Gastrocnemius medialis (tissue), 4 donors: ENCODE data around the gene GTSE1. TPM values are rescaled to one million over a fixed set of nuclear protein-coding genes. Genes with fewer than 3 reads are reported as not detected.

Experiments
- ATAC-seq, 2 donors: fragments of 150-250 bp; one replicate each; pipeline ENCODE4 v1.9.1; 2016
- DNase-seq, 2 donors: peaks; one replicate each; pipeline ENCODE4 v3.0.0-alpha.2; 2019
- H3K27ac ChIP-seq, 4 donors: fragments of 200-600 bp; sonication (generic); 1 replicate in 1 of 4; 2 replicates in 3 of 4; pipeline ENCODE4 v1.5.1; 2016 to 2018; ENCODE audit warnings: mild to moderate bottlenecking in 2 of 4, moderate library complexity in 1 of 4
- H3K27me3 ChIP-seq, 3 donors: fragments of 200-600 bp; sonication (generic) in 2 of 3; 1 replicate in 1 of 3; 2 replicates in 2 of 3; pipeline versions ENCODE4 v1.5.1 to v1.6.0; 2016 to 2019; ENCODE audit warnings: mild to moderate bottlenecking in 1 of 3, moderate library complexity in 1 of 3
- H3K36me3 ChIP-seq, 2 donors: fragments of 200-600 bp; sonication (generic) in 1 of 2; one replicate each; pipeline ENCODE4 v1.5.1; 2017 to 2018
- H3K4me1 ChIP-seq, 2 donors: fragments of 200-600 bp; sonication (generic) in 1 of 2; one replicate each; pipeline ENCODE4 v1.5.1; 2016 to 2017; ENCODE audit warnings: mild to moderate bottlenecking in 2 of 2
- H3K4me3 ChIP-seq, 4 donors: fragments of 200-600 bp; sonication (generic) in 3 of 4; 1 replicate in 1 of 4; 2 replicates in 3 of 4; pipeline ENCODE4 v1.5.1; 2016 to 2019; ENCODE audit warnings: mild to moderate bottlenecking in 2 of 4
- H3K9me3 ChIP-seq, 3 donors: fragments of 200-600 bp; sonication (generic) in 2 of 3; 1 replicate in 1 of 3; 2 replicates in 2 of 3; pipeline ENCODE4 v1.5.1; 2016 to 2019
- POLR2A ChIP-seq, 2 donors: fragments of 450-650 bp; IDR thresholded peaks; one replicate each; pipeline ENCODE4 v1.6.1; 2017; ENCODE audit warnings: antibody characterized with exemption in 2 of 2, mild to moderate bottlenecking in 2 of 2, moderate library complexity in 2 of 2
- in situ Hi-C, 4 donors: fragments of 200-750 bp; cut with MboI; loops; one replicate each; pipeline versions ENCODE4 v1.15.0 to v1.8.0; 2017; ENCODE audit warnings: low sequenced_read_pairs in 4 of 4
- intact Hi-C: fragments of 100-400 bp; cut with DNase I; formaldehyde crosslinking; loops from one replicate; pipeline ENCODE4 v1.15.1; 2023; ENCODE audit warnings: low total_unique reads
- total RNA-seq, 4 donors: library from RNA; depleted of rRNA; stranded (reverse); fragments of >200 nt; gene quantifications; one replicate each; pipeline versions ENCODE4 v1.1.0 to v1.2.3, GENCODE V29; 2016
- TF ChIP-seq, protein P1 (sequence below), 5 experiments: fragments of 450-650 bp in 3 of 5; fragments of 200-600 bp in 2 of 5; sonication (generic) in 2 of 5; IDR thresholded peaks in 4 of 5; conservative IDR thresholded peaks in 1 of 5; 1 replicate in 4 of 5; 2 replicates in 1 of 5; pipeline ENCODE4 v1.5.1; 2016 to 2019; ENCODE audit warnings: antibody characterized with exemption in 5 of 5, mild to moderate bottlenecking in 3 of 5, moderate library complexity in 3 of 5

The GTSE1 gene
- total RNA-seq, 4 donors from 2014 or later, result 0.13 to 0.49 TPM; not detected in 2

DNA sequence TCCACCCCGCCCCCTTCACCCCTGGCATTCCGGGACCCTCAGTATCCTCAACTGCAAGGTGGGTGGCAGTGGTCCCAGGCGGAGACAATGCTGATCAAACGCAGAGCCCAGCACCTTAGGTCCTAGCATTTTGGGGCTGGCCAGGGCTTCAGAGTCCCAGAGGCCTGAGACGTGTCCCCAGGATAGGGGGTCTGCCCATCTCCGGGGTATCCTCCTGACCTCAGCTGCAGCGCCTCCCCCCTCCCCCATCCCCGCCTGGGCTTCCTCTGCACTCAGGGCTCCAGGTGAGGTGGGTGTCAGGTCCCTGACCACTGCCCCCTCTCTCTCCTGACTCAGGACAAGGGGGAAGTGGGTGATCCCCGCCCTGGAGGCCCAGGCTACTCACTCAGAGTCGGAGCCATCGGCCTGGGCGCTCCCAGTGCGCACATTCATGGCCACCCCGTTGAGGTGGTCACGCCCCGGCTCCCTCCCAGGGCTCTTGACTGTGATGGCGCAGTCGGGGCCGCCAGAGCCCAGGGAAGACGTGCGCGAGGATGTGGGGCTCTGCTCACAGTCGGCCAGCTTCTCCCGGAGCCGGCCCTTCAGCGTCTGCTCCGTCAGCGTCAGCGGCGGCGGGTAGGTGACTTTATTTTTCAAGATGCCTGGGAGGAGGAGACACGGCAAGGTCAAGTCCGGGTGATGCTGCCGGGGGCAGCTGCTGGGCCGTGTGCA is 67.1 kb downstream of the GTSE1 start:
- Histone ChIP-seq H3K9me3 (no peaks in the 10 kb centered on the region), H3K4me3 (no peak overlapping the region), H3K36me3 (no peaks in the 10 kb centered on the region), H3K27me3 (peaks cover 8 to 19% (median 19%) of the 10 kb centered on the region in 3 donors), H3K4me1 (no peaks in the 10 kb centered on the region), H3K27ac (no peak overlapping the region)
- TF ChIP-seq POLR2A (IDR thresholded peaks at IDR 0.05), result no peak
- TF ChIP-seq, protein P1, sequence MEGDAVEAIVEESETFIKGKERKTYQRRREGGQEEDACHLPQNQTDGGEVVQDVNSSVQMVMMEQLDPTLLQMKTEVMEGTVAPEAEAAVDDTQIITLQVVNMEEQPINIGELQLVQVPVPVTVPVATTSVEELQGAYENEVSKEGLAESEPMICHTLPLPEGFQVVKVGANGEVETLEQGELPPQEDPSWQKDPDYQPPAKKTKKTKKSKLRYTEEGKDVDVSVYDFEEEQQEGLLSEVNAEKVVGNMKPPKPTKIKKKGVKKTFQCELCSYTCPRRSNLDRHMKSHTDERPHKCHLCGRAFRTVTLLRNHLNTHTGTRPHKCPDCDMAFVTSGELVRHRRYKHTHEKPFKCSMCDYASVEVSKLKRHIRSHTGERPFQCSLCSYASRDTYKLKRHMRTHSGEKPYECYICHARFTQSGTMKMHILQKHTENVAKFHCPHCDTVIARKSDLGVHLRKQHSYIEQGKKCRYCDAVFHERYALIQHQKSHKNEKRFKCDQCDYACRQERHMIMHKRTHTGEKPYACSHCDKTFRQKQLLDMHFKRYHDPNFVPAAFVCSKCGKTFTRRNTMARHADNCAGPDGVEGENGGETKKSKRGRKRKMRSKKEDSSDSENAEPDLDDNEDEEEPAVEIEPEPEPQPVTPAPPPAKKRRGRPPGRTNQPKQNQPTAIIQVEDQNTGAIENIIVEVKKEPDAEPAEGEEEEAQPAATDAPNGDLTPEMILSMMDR (IDR thresholded peaks at IDR 0.05 in 4 of 5, conservative IDR thresholded peaks at IDR 0.05 in 1 of 5), result no peak
- intact Hi-C loops, result no loop called here
- no peak for ATAC-seq
- no peak for DNase-seq
- in situ Hi-C loops, result loop anchor here in 2 of 4 donors (10.0 to 25.0 kb wide), 2 partner anchors 174 to 181 kb away; partner anchors contain the start of gene CELSR1 (in 1 of the 2)

DNA sequence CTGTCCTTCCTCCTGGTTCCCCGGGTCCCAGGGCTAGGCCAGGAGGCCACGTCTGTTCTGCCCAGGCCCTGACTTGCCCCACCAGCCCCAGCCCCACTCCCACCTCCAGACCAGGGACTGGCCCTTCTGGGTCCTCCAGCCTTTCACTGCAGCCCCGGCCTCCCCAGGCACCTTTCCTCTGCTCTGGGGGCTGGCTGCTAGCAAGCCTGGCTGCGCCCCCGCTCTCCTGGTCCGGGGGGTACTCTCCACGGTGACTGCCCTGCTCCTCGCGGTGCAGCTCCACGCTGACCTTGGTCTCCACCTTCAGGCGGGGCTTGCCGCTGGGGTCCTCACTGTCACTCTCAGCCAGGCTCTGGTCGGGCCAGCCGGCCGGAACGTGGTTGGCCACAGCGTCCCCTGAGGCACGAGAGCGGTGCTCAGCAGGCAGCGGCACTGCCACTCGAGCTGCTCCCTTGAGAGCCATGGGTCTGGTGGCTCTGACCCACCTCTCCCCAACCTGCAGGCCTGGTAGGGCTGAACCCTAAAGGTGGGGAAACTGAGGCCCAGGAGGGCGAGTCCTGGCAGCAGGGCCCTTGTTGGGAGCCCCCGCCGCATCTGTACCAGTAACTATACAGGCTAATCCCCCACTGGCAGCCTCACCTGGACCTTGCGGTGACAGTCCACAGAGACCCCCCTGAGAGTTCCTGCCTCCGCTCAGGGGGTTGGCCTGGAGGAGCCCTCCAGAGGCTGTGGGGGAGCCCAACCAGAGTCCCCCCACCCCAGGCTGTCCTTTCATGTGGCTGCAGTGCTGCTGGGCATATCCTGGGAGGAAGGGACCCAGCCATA is 67.9 kb downstream of the GTSE1 start:
- ATAC-seq, result no peak
- Histone ChIP-seq H3K4me1 (no peaks in the 10 kb centered on the region), H3K9me3 (no peaks in the 10 kb centered on the region), H3K27ac (no peak overlapping the region), H3K4me3 (no peak overlapping the region), H3K27me3 (peaks cover 8 to 19% (median 19%) of the 10 kb centered on the region in 3 donors), H3K36me3 (no peaks in the 10 kb centered on the region)
- in situ Hi-C loops (loop anchor here in 2 of 4 donors (10.0 to 25.0 kb wide), 2 partner anchors 173 to 180 kb away; partner anchors contain the start of gene CELSR1 (in 1 of the 2)), intact Hi-C loops (no loop called here)
- DNase-seq, result no peak
- no peak for TF ChIP-seq POLR2A (IDR thresholded peaks at IDR 0.05)
- TF ChIP-seq, protein P1 (IDR thresholded peaks at IDR 0.05 in 4 of 5, conservative IDR thresholded peaks at IDR 0.05 in 1 of 5), result no peak

DNA sequence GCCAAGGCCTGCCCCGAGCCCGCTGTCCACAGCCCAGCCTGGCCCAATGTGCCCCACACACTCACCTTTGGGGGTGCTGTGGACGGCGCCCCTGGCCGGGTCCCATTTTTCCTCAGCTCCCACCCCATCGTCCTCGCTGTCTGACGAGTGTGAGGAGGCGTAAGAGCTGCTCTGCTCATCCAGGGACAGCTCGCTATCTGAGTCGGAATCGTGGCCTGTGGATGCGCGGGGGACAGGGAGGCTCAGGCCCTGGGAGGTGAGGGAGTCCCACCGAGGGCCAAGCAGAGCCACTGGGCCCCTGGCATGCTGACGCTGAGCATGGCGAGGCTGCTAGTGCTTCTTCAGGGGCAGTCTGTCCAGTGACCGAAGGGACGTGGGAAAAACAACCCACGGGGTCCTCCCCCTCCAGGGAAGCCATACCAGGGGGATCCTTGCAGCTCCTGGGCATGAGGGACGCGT is 68.5 kb downstream of the GTSE1 start:
- no peaks in the 10 kb centered on the region for H3K4me1 ChIP-seq
- TF ChIP-seq, protein P1 (IDR thresholded peaks at IDR 0.05 in 4 of 5, conservative IDR thresholded peaks at IDR 0.05 in 1 of 5), result no peak
- no peak for TF ChIP-seq POLR2A (IDR thresholded peaks at IDR 0.05)
- no peak overlapping the region for H3K27ac ChIP-seq
- in situ Hi-C loops (loop anchor here in 2 of 4 donors (10.0 to 25.0 kb wide), 2 partner anchors 172 to 180 kb away; partner anchors contain the start of gene CELSR1 (in 1 of the 2)), intact Hi-C loops (no loop called here)
- H3K36me3 ChIP-seq, result no peaks in the 10 kb centered on the region
- no peak overlapping the region for H3K4me3 ChIP-seq
- peaks cover 8 to 19% (median 19%) of the 10 kb centered on the region in 3 donors for H3K27me3 ChIP-seq
- H3K9me3 ChIP-seq, result no peaks in the 10 kb centered on the region
- no peak for ATAC-seq
- no peak for DNase-seq

DNA sequence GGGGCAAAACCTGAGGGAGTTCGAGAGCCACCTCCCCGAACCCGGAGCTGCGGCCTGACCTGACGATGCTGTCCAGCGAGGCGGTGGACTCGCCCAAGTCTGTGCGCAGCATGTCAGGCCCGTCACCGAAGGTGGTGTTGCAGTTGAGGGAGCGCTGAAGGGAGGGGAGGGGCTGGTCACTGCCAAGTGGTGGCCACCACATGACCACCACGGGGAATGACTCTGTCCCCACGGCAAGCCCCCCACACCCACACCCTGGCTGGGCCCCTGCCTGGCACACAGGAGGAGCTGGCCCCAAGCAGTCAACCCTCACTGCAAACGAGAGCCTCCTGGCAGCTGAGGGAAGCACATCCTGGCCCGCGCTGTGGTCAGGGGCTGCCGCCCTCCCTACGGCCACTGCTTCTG is 69.7 kb downstream of the GTSE1 start:
- in situ Hi-C loops (loop anchor here in 2 of 4 donors (10.0 to 25.0 kb wide), 2 partner anchors 171 to 178 kb away; partner anchors contain the start of gene CELSR1 (in 1 of the 2)), intact Hi-C loops (no loop called here)
- Histone ChIP-seq H3K27ac (no peak overlapping the region), H3K9me3 (no peaks in the 10 kb centered on the region), H3K27me3 (peaks cover 8 to 19% (median 19%) of the 10 kb centered on the region in 3 donors), H3K4me1 (no peaks in the 10 kb centered on the region), H3K4me3 (no peak overlapping the region), H3K36me3 (no peaks in the 10 kb centered on the region)
- no peak for TF ChIP-seq POLR2A (IDR thresholded peaks at IDR 0.05)
- TF ChIP-seq, protein P1 (IDR thresholded peaks at IDR 0.05 in 4 of 5, conservative IDR thresholded peaks at IDR 0.05 in 1 of 5), result no peak
- ATAC-seq (no peak), DNase-seq (no peak)
